Measurements from ENCODE around the gene PPP3R1.

- TF ChIP-seq CTCF (IDR thresholded peaks at IDR 0.05; ENCODE audit: insufficient read depth, low read length) (no peak), POLR2AphosphoS5 (IDR thresholded peaks at IDR 0.05; ENCODE audit: low read depth) (no peak), GABPA (IDR thresholded peaks at IDR 0.05; ENCODE audit: low read depth) (no peak)
Observed at GRCh38 chr2:68195096-68195495, 57.2 kb downstream of the PPP3R1 start.

Measured in HL-60 (cell line).